Thyroid gland (tissue), 4 donors: Measurements from ENCODE around the gene CRB3. TPM values are rescaled to one million over a fixed set of nuclear protein-coding genes. Genes with fewer than 3 reads are reported as not detected.

Experiments used
- DNase-seq, 2 donors: peaks; one replicate each; pipeline ENCODE4 v3.0.0-alpha.2; 2019
- H3K27ac ChIP-seq, 3 donors: fragments of 200-600 bp; sonication (generic); 1 replicate in 2 of 3; 2 replicates in 1 of 3; pipeline ENCODE4 v1.5.1; 2016 to 2019; ENCODE audit warnings: mild to moderate bottlenecking in 1 of 3, moderate library complexity in 1 of 3
- H3K27me3 ChIP-seq: fragments of 200-600 bp; sonication (generic); one replicate; pipeline ENCODE4 v1.5.1; 2019
- H3K36me3 ChIP-seq, 2 donors: fragments of 200-600 bp; sonication (generic); one replicate each; pipeline ENCODE4 v1.5.1; 2016 to 2019
- H3K4me1 ChIP-seq, 2 donors: fragments of 200-600 bp; sonication (generic); one replicate each; pipeline ENCODE4 v1.5.1; 2017 to 2019
- H3K4me3 ChIP-seq, 3 donors: fragments of 200-600 bp; sonication (generic); replicated peaks in 1 of 3; 1 replicate in 2 of 3; 2 replicates in 1 of 3; pipeline ENCODE4 v1.5.1; 2016; ENCODE audit warnings: mild to moderate bottlenecking in 1 of 3
- H3K9me3 ChIP-seq: fragments of 200-600 bp; sonication (generic); one replicate; pipeline ENCODE4 v1.5.1; 2017
- CTCF ChIP-seq, 6 experiments: fragments of 200-600 bp in 3 of 6; fragments of 450-650 bp in 3 of 6; sonication (generic) in 3 of 6; IDR thresholded peaks; one replicate each; pipeline ENCODE4 v1.5.1; 2016 to 2019; ENCODE audit warnings: antibody characterized with exemption in 6 of 6, mild to moderate bottlenecking in 2 of 6, inconsistent platforms in 1 of 6, moderate library complexity in 1 of 6
- POLR2A ChIP-seq, 2 donors: fragments of 450-650 bp; IDR thresholded peaks; one replicate each; pipeline ENCODE4 v1.6.1; 2017; ENCODE audit warnings: antibody characterized with exemption in 2 of 2, mild to moderate bottlenecking in 2 of 2, moderate library complexity in 1 of 2
- WGBS, 2 donors: methylation state at CpG; one replicate each; pipeline ENCODE4 v1.1.5; 2017; 5-methylcytosine and 5-hydroxymethylcytosine counted together
- intact Hi-C: fragments of 100-400 bp; cut with DNase I; formaldehyde crosslinking; loops from one replicate; pipeline ENCODE4 v1.15.1; 2023
- total RNA-seq, 4 donors: library from RNA; depleted of rRNA; stranded (reverse); fragments of >200 nt; gene quantifications; one replicate each; pipeline ENCODE4 v1.2.3, GENCODE V29; 2016

CRB3 gene
- total RNA-seq, 4 donors from 2014 or later: 21.0 to 65.2 (median 45.3) TPM

GRCh38 chr19:6429419-6430221, 34.5 kb upstream of the CRB3 start:
- Histone ChIP-seq H3K36me3 (no peaks in the 10 kb centered on the region), H3K9me3 (no peaks in the 10 kb centered on the region), H3K4me3 (no peak overlapping the region), H3K27me3 (no peaks in the 10 kb centered on the region), H3K27ac (no peak overlapping the region), H3K4me1 (peaks cover 0 to 6% of the 10 kb centered on the region in 2 donors)
- no peak for DNase-seq
- intact Hi-C loops: loop anchor here (10.0 kb wide), 1 partner anchor 55 kb away; the partner anchor contains the start of genes ALKBH7 and PSPN
- 59 to 63% methylated on average over 20 of the region's 20 CpGs for WGBS, 2 donors
- TF ChIP-seq POLR2A (IDR thresholded peaks at IDR 0.05) (no peak), CTCF (IDR thresholded peaks at IDR 0.05) (no peak)

- no peak for DNase-seq
- H3K27ac ChIP-seq: no peak overlapping the region
- no peak overlapping the region for H3K4me3 ChIP-seq
- intact Hi-C loops: no loop called here
- 94 to 95% methylated on average over 11 of the region's 11 CpGs for WGBS, 2 donors
- no peaks in the 10 kb centered on the region for H3K9me3 ChIP-seq
- TF ChIP-seq CTCF (IDR thresholded peaks at IDR 0.05): no peak
- no peak for TF ChIP-seq POLR2A (IDR thresholded peaks at IDR 0.05)
- H3K4me1 ChIP-seq: no peaks in the 10 kb centered on the region
- no peaks in the 10 kb centered on the region for H3K27me3 ChIP-seq
- H3K36me3 ChIP-seq: no peaks in the 10 kb centered on the region
Observed at GRCh38 chr19:6431891-6432290, 32.2 kb upstream of the CRB3 start.

- Histone ChIP-seq H3K27me3 (no peaks in the 10 kb centered on the region), H3K36me3 (no peaks in the 10 kb centered on the region), H3K27ac (no peak overlapping the region), H3K4me3 (no peak overlapping the region), H3K9me3 (no peaks in the 10 kb centered on the region), H3K4me1 (no peaks in the 10 kb centered on the region)
- TF ChIP-seq POLR2A (IDR thresholded peaks at IDR 0.05) (no peak), CTCF (IDR thresholded peaks at IDR 0.05) (no peak)
- intact Hi-C loops: no loop called here
- 82 to 92% methylated on average over 8 to 9 of the region's 11 CpGs for WGBS, 2 donors
- DNase-seq: no peak
Observed at GRCh38 chr19:6433165-6433564, 30.9 kb upstream of the CRB3 start.

GRCh38 chr19:6433663-6434062, 30.4 kb upstream of the CRB3 start, which contains the start of gene SLC25A41:
TSS of gene SLC25A41 (minus strand) at chr19:6433763. CDS start at chr19:6433693, 70 bp downstream.
- DNase-seq: no peak
- Histone ChIP-seq H3K4me3 (no peak within 1 kb of the TSS), H3K36me3 (no peaks in the 10 kb centered on the region), H3K9me3 (no peaks in the 10 kb centered on the region), H3K27me3 (no peaks in the 10 kb centered on the region), H3K27ac (no peak within 1 kb of the TSS), H3K4me1 (no peaks in the 10 kb centered on the region)
- intact Hi-C loops: no loop called here
- 95 to 97% methylated on average over 10 of the region's 10 CpGs for WGBS, 2 donors
- TF ChIP-seq POLR2A (IDR thresholded peaks at IDR 0.05): no peak
- no peak for TF ChIP-seq CTCF (IDR thresholded peaks at IDR 0.05)

- no peaks in the 10 kb centered on the region for H3K4me1 ChIP-seq
- no peak overlapping the region for H3K27ac ChIP-seq
- TF ChIP-seq POLR2A (IDR thresholded peaks at IDR 0.05) (no peak), CTCF (IDR thresholded peaks at IDR 0.05) (no peak)
- no peaks in the 10 kb centered on the region for H3K36me3 ChIP-seq
- no peak for DNase-seq
- no peaks in the 10 kb centered on the region for H3K9me3 ChIP-seq
- H3K27me3 ChIP-seq: no peaks in the 10 kb centered on the region
- no peak overlapping the region for H3K4me3 ChIP-seq
- intact Hi-C loops: no loop called here
- 83 to 84% methylated on average over 4 of the region's 4 CpGs for WGBS, 2 donors
Observed at GRCh38 chr19:6439743-6440142, 24.3 kb upstream of the CRB3 start.
